ENCODE results near the gene PLEKHA6.
"Not testable (repeated sequence)": the region's sequence is repeated elsewhere in the genome, so short reads cannot be mapped to it uniquely, and the experiment has no call there.

PLEKHA6 gene

GRCh38 chr1:204310970-204311369 lies 48.8 kb downstream of the PLEKHA6 start:
- not testable (repeated sequence) for DNase-seq (ENCODE audit: low spot score)

GRCh38 chr1:204308023-204308628 lies 51.6 kb downstream of the PLEKHA6 start:
- no peak for DNase-seq (ENCODE audit: low spot score)

- DNase-seq (ENCODE audit: low spot score), result peak; percentile 67
Measured at GRCh38 chr1:204307334-204307883, 52.3 kb downstream of the PLEKHA6 start.

GRCh38 chr1:204306076-204306475 lies 53.7 kb downstream of the PLEKHA6 start:
- no peak for DNase-seq (ENCODE audit: low spot score)

GRCh38 chr1:204304067-204304466 lies 55.7 kb downstream of the PLEKHA6 start:
- DNase-seq (ENCODE audit: low spot score), result no peak

GRCh38 chr1:204302769-204303168 lies 57.0 kb downstream of the PLEKHA6 start:
- no peak for DNase-seq (ENCODE audit: low spot score)

- no peak for DNase-seq (ENCODE audit: low spot score)
Measured at GRCh38 chr1:204301171-204301957, 58.4 kb downstream of the PLEKHA6 start.

- no peak for DNase-seq (ENCODE audit: low spot score)
Measured at GRCh38 chr1:204299814-204300365, 59.8 kb downstream of the PLEKHA6 start.

GRCh38 chr1:204296431-204296988 lies 63.2 kb downstream of the PLEKHA6 start:
- no peak for DNase-seq (ENCODE audit: low spot score)

- no peak for DNase-seq (ENCODE audit: low spot score)
Measured at GRCh38 chr1:204295671-204296070, 64.1 kb downstream of the PLEKHA6 start.

- no peak for DNase-seq (ENCODE audit: low spot score)
Measured at GRCh38 chr1:204294357-204294756, 65.4 kb downstream of the PLEKHA6 start.

GRCh38 chr1:204293605-204294337 lies 66.0 kb downstream of the PLEKHA6 start:
- DNase-seq (ENCODE audit: low spot score), result no peak

- DNase-seq (ENCODE audit: low spot score), result no peak
Measured at GRCh38 chr1:204292740-204293139, 67.0 kb downstream of the PLEKHA6 start.

- no peak for DNase-seq (ENCODE audit: low spot score)
Measured at GRCh38 chr1:204289280-204289679, 70.4 kb downstream of the PLEKHA6 start.

GRCh38 chr1:204288021-204288588 lies 71.6 kb downstream of the PLEKHA6 start:
- DNase-seq (ENCODE audit: low spot score), result no peak

GRCh38 chr1:204287466-204287891 lies 72.2 kb downstream of the PLEKHA6 start:
- DNase-seq (ENCODE audit: low spot score), result no peak

GRCh38 chr1:204286831-204287421 lies 72.8 kb downstream of the PLEKHA6 start:
- DNase-seq (ENCODE audit: low spot score), result no peak

GRCh38 chr1:204286315-204286714 lies 73.4 kb downstream of the PLEKHA6 start:
- no peak for DNase-seq (ENCODE audit: low spot score)

- DNase-seq (ENCODE audit: low spot score), result no peak
Measured at GRCh38 chr1:204285436-204286305, 74.1 kb downstream of the PLEKHA6 start.

GRCh38 chr1:204284929-204285328 lies 74.8 kb downstream of the PLEKHA6 start:
- DNase-seq (ENCODE audit: low spot score), result no peak

All from ecto neural progenitor cell (in vitro differentiated cells).